ENCODE data around the gene CERS5.

CERS5 gene

DNA sequence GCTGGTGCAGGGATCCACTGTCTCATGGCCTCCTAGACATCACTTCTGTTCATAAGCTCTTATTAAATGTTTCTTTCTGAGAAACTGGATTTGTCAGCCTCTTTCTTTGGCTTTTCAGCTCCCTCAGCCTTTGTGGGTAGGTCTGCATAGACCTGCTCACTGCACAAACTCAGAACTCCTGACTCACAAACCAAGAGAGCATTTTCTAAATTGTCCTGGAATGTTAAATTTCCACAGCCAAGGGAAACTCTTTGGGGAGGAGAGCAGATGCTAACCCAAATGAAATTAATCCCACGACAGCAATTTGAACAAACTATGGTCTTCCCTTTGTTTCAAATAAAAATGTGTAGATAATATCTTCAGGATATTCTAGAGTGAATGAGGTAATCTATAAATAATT is 19.5 kb upstream of the CERS5 start:
- H3K4me3 ChIP-seq (ENCODE audit: low read depth, low read length, poor library complexity, severe bottlenecking) = no peak overlapping the region

DNA sequence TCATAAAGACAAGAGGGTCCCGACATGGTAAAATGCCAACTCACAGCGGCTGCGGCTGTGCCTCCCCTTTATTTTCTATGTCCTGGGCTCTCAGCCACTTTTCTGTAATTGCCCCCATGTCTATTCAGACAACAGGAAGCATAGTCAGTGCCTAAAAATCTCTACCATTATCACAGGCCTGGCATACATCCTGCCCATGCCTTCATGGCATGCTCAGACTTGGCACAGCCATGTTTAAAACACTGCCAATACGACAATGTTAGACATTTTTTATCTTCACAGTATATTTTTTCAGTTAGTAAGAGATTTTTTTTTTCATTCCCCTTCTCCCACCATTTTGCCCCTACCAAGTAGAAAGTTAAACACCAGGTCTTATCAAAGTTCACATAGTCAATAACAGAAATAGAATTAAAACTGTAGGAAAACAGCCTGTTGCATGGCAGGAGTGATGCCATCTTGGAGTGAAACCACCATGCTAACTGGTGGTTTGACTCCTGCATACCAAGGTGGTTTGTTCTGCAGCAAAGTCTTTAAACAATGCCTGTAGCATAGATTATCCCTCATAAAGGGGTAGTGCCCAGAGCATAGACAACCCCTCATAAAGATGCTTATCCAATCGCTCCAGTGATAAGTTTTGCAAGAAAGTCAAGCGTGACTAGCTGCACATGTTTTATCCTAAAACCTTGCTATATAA is 18.9 kb upstream of the CERS5 start:
- TF ChIP-seq EZH2 (IDR thresholded peaks at IDR 0.05; ENCODE audit: borderline replicate concordance, low read length) = no peak
- Histone ChIP-seq H2AFZ (ENCODE audit: low read length) (no peak overlapping the region), H3K36me3 (ENCODE audit: insufficient read depth, low read length) (no peaks in the 10 kb centered on the region), H3K9me2 (ENCODE audit: low read depth, low read length) (no peaks in the 10 kb centered on the region), H3K9ac (ENCODE audit: low read length) (no peak overlapping the region), H3K4me3 (ENCODE audit: low read depth, low read length, poor library complexity, severe bottlenecking) (no peak overlapping the region), H3K4me1 (ENCODE audit: insufficient read depth, low read length, severe bottlenecking) (no peaks in the 10 kb centered on the region), H3K27ac (ENCODE audit: low read depth, low read length, poor library complexity, severe bottlenecking) (no peak overlapping the region), H3K9me3 (ENCODE audit: low read length) (no peaks in the 10 kb centered on the region), H3K27me3 (ENCODE audit: insufficient read depth, low read length) (no peaks in the 10 kb centered on the region), H3K79me2 (ENCODE audit: insufficient read depth, low read length) (no peaks in the 10 kb centered on the region), H4K20me1 (ENCODE audit: insufficient read depth, low read length) (no peaks in the 10 kb centered on the region), H3K4me2 (ENCODE audit: low read length) (no peak overlapping the region), H3F3A (ENCODE audit: insufficient read depth, low read length) (no peaks in the 10 kb centered on the region)

More for the DNA sequence above, 19.5 kb upstream of the CERS5 start:
- H3K4me1 ChIP-seq (ENCODE audit: insufficient read depth, low read length, severe bottlenecking) = no peaks in the 10 kb centered on the region
- H3K79me2 ChIP-seq (ENCODE audit: insufficient read depth, low read length) = no peaks in the 10 kb centered on the region
- no peaks in the 10 kb centered on the region for H3K27me3 ChIP-seq (ENCODE audit: insufficient read depth, low read length)
- H3K9me3 ChIP-seq (ENCODE audit: low read length) = no peaks in the 10 kb centered on the region
- H3K4me2 ChIP-seq (ENCODE audit: low read length) = no peak overlapping the region
- H3F3A ChIP-seq (ENCODE audit: insufficient read depth, low read length) = no peaks in the 10 kb centered on the region
- no peaks in the 10 kb centered on the region for H3K36me3 ChIP-seq (ENCODE audit: insufficient read depth, low read length)
- H3K9me2 ChIP-seq (ENCODE audit: low read depth, low read length) = no peaks in the 10 kb centered on the region
- H4K20me1 ChIP-seq (ENCODE audit: insufficient read depth, low read length) = no peaks in the 10 kb centered on the region
- no peak overlapping the region for H3K27ac ChIP-seq (ENCODE audit: low read depth, low read length, poor library complexity, severe bottlenecking)
- no peak overlapping the region for H2AFZ ChIP-seq (ENCODE audit: low read length)
- no peak overlapping the region for H3K9ac ChIP-seq (ENCODE audit: low read length)
- TF ChIP-seq, protein P1, sequence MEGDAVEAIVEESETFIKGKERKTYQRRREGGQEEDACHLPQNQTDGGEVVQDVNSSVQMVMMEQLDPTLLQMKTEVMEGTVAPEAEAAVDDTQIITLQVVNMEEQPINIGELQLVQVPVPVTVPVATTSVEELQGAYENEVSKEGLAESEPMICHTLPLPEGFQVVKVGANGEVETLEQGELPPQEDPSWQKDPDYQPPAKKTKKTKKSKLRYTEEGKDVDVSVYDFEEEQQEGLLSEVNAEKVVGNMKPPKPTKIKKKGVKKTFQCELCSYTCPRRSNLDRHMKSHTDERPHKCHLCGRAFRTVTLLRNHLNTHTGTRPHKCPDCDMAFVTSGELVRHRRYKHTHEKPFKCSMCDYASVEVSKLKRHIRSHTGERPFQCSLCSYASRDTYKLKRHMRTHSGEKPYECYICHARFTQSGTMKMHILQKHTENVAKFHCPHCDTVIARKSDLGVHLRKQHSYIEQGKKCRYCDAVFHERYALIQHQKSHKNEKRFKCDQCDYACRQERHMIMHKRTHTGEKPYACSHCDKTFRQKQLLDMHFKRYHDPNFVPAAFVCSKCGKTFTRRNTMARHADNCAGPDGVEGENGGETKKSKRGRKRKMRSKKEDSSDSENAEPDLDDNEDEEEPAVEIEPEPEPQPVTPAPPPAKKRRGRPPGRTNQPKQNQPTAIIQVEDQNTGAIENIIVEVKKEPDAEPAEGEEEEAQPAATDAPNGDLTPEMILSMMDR (IDR thresholded peaks at IDR 0.05; ENCODE audit: low read length) = no peak
- TF ChIP-seq EZH2 (IDR thresholded peaks at IDR 0.05; ENCODE audit: borderline replicate concordance, low read length) = no peak

DNA sequence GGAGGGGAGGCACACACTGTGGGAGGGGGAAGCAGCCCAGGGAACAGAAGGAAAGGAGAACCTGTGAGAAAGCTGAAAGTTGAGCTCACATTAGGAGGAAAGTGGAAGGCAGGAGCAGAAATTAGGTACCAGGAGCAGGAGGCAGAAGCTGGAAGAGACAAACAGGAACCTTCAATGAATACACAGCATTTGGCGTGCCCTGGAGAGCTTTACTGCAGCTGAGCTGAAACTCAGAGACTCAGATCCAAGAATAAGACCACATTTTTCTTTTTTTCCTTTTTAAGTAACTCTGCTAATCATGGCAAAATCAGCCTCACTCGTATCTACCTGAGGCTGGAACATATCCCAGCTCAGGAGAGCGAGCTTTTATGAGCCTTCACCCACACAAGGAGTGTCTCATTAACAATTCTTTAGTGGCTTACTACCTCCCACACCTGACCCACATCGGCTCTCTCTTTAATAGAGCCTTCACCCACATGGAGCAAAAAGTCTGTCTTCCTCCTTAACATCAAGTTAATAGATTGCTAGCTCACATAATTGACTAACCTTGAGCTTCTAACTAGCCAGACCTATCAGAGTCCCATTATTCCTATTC is 18.2 kb upstream of the CERS5 start:
- no peak overlapping the region for H3K9ac ChIP-seq (ENCODE audit: low read length)
- H3K79me2 ChIP-seq (ENCODE audit: insufficient read depth, low read length) = no peaks in the 10 kb centered on the region
- no peak overlapping the region for H3K27ac ChIP-seq (ENCODE audit: low read depth, low read length, poor library complexity, severe bottlenecking)
- no peaks in the 10 kb centered on the region for H3K4me1 ChIP-seq (ENCODE audit: insufficient read depth, low read length, severe bottlenecking)
- no peak overlapping the region for H3K4me3 ChIP-seq (ENCODE audit: low read depth, low read length, poor library complexity, severe bottlenecking)
- no peak overlapping the region for H2AFZ ChIP-seq (ENCODE audit: low read length)
- no peak overlapping the region for H3K4me2 ChIP-seq (ENCODE audit: low read length)
- no peaks in the 10 kb centered on the region for H4K20me1 ChIP-seq (ENCODE audit: insufficient read depth, low read length)
- TF ChIP-seq, protein P1 (IDR thresholded peaks at IDR 0.05; ENCODE audit: low read length) = no peak
- no peak for TF ChIP-seq EZH2 (IDR thresholded peaks at IDR 0.05; ENCODE audit: borderline replicate concordance, low read length)
- no peaks in the 10 kb centered on the region for H3K9me2 ChIP-seq (ENCODE audit: low read depth, low read length)
- no peaks in the 10 kb centered on the region for H3K36me3 ChIP-seq (ENCODE audit: insufficient read depth, low read length)
- H3K9me3 ChIP-seq (ENCODE audit: low read length) = no peaks in the 10 kb centered on the region
- H3K27me3 ChIP-seq (ENCODE audit: insufficient read depth, low read length) = no peaks in the 10 kb centered on the region
- no peaks in the 10 kb centered on the region for H3F3A ChIP-seq (ENCODE audit: insufficient read depth, low read length)

All from OCI-LY1 (cell line).